Erythroblast (primary cell): ENCODE results near the gene IMMP2L.

Source experiments
- GATA1 ChIP-seq: IDR thresholded peaks from 2 replicates; pipeline ENCODE4 v1.6.1; 2011; ENCODE audit warnings: low read depth, mild to moderate bottlenecking, control low read depth, low read length, moderate library complexity
- POLR2A ChIP-seq: IDR thresholded peaks from 2 replicates; pipeline ENCODE4 v1.6.1; 2011; ENCODE audit warnings: mild to moderate bottlenecking, low read length

DNA sequence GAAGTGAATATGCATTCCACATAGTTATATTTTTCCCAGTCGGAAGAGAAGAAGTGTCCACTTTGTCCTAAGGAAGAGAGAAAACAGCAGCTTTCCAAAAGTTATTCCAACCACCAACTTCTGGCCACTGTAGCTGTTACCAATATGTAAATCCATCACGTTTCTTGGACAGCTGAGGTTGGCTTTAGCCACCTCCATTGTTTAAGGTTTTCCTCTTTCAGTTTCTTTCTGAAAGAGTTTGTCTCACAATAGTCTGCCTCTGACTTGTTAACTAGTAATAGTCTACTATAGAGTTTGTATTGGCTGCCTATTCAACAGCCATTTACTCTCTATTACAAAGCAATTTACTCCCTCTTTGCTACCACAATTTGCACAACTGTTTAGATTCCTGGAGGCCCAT lies 929.0 kb downstream of the IMMP2L start:
- TF ChIP-seq POLR2A (no peak), GATA1 (no peak)
